ENCODE data around the gene STS. TPM values are rescaled to one million over a fixed set of nuclear protein-coding genes. Genes with fewer than 3 reads are reported as not detected.

The STS gene
- total and polyA plus RNA-seq, 2 experiments from 2014 or later: 0.44 to 1.7 TPM

DNA sequence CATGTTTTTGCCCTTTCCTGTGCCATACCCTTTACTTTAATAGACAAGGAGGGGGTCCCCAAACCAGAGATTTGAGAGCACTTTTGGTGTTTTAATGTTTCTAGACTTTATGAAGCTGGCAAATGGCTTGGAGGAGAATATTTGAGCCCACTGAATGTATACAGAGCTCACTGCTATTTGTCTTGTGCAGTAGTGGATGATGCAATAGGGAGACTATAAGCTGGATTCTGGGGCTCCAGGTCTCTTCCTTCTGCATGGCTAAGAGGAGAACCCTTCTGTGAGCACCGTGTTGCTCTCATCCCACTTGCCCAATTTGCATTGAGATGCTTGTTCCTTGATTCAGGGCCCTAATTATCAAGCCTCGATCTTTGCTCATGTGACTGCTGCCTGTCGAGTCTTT lies 9.4 kb downstream of the STS start:
- DNase-seq (ENCODE audit: low spot score) (no peak), ATAC-seq (no peak)
- H3K36me3 ChIP-seq (ENCODE audit: insufficient read depth): no peaks in the 10 kb centered on the region
- H3K27ac Mint-ChIP-seq: no peak overlapping the region
- H3K27me3 Mint-ChIP-seq (ENCODE audit: insufficient read depth, low read depth, poor library complexity): no peaks in the 10 kb centered on the region
- H3K36me3 Mint-ChIP-seq (ENCODE audit: low read depth): no peaks in the 10 kb centered on the region
- H3K27ac ChIP-seq (ENCODE audit: low read depth): no peak overlapping the region
- H3K4me2 ChIP-seq: no peak overlapping the region
- H2AFZ ChIP-seq: no peak overlapping the region
- TF ChIP-seq EZH2 (IDR thresholded peaks at IDR 0.05; ENCODE audit: low read depth, unreplicated experiment) (no peak), ZNF114 (CRISPR knock-in tag; IDR thresholded peaks at IDR 0.05) (no peak), CTCF (conservative IDR thresholded peaks at IDR 0.05; ENCODE audit: low read depth in 2 of 2) (no peak), STAT1 (IDR thresholded peaks at IDR 0.05; ENCODE audit: unreplicated experiment) (no peak), ZNF331 (CRISPR knock-in tag; IDR thresholded peaks at IDR 0.05; ENCODE audit: low read depth) (no peak), NANOG (IDR thresholded peaks at IDR 0.05; ENCODE audit: borderline replicate concordance) (no peak), CREB1 (CRISPR knock-in tag; IDR thresholded peaks at IDR 0.05; ENCODE audit: low read depth) (no peak), ZNF462 (CRISPR knock-in tag; IDR thresholded peaks at IDR 0.05) (no peak), EZH2phosphoT487 (IDR thresholded peaks at IDR 0.05; ENCODE audit: unreplicated experiment) (no peak), POLR2AphosphoS5 (IDR thresholded peaks at IDR 0.05; ENCODE audit: low read depth) (no peak), JUNB (IDR thresholded peaks at IDR 0.05; ENCODE audit: unreplicated experiment) (no peak)
- TF ChIP-seq, protein P1, sequence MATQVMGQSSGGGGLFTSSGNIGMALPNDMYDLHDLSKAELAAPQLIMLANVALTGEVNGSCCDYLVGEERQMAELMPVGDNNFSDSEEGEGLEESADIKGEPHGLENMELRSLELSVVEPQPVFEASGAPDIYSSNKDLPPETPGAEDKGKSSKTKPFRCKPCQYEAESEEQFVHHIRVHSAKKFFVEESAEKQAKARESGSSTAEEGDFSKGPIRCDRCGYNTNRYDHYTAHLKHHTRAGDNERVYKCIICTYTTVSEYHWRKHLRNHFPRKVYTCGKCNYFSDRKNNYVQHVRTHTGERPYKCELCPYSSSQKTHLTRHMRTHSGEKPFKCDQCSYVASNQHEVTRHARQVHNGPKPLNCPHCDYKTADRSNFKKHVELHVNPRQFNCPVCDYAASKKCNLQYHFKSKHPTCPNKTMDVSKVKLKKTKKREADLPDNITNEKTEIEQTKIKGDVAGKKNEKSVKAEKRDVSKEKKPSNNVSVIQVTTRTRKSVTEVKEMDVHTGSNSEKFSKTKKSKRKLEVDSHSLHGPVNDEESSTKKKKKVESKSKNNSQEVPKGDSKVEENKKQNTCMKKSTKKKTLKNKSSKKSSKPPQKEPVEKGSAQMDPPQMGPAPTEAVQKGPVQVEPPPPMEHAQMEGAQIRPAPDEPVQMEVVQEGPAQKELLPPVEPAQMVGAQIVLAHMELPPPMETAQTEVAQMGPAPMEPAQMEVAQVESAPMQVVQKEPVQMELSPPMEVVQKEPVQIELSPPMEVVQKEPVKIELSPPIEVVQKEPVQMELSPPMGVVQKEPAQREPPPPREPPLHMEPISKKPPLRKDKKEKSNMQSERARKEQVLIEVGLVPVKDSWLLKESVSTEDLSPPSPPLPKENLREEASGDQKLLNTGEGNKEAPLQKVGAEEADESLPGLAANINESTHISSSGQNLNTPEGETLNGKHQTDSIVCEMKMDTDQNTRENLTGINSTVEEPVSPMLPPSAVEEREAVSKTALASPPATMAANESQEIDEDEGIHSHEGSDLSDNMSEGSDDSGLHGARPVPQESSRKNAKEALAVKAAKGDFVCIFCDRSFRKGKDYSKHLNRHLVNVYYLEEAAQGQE (IDR thresholded peaks at IDR 0.05; ENCODE audit: unreplicated experiment): no peak
- TF ChIP-seq, protein P2, sequence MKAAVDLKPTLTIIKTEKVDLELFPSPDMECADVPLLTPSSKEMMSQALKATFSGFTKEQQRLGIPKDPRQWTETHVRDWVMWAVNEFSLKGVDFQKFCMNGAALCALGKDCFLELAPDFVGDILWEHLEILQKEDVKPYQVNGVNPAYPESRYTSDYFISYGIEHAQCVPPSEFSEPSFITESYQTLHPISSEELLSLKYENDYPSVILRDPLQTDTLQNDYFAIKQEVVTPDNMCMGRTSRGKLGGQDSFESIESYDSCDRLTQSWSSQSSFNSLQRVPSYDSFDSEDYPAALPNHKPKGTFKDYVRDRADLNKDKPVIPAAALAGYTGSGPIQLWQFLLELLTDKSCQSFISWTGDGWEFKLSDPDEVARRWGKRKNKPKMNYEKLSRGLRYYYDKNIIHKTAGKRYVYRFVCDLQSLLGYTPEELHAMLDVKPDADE (IDR thresholded peaks at IDR 0.05): no peak
- H3K79me2 ChIP-seq (replicated peaks; ENCODE audit: insufficient read depth): no peaks in the 10 kb centered on the region
- H3K4me3 Mint-ChIP-seq: no peak overlapping the region
- peaks cover 29% of the 10 kb centered on the region for H3K4me1 Mint-ChIP-seq
- peaks cover 17% of the 10 kb centered on the region; the same call in 1 of the 2 replicates for H3K4me1 ChIP-seq (ENCODE audit: insufficient read depth)
- H3K4me3 ChIP-seq: no peak overlapping the region
- H3K9me2 ChIP-seq (ENCODE audit: insufficient read depth): no peaks in the 10 kb centered on the region
- H3K27me3 ChIP-seq (ENCODE audit: insufficient read depth): no peaks in the 10 kb centered on the region
- no peaks in the 10 kb centered on the region for H4K20me1 ChIP-seq (replicated peaks; ENCODE audit: insufficient read depth)
- H3F3A ChIP-seq (replicated peaks; ENCODE audit: low read depth): no peaks in the 10 kb centered on the region
- H3K9me3 Mint-ChIP-seq: no peaks in the 10 kb centered on the region

Measured in GM23338 (cell line).